AG09319 (cell line): ENCODE results near the gene PEAR1.

Experiments
- DNase-seq: peaks from one replicate; pipeline ENCODE4 v3.0.0-alpha.2; 2010; ENCODE audit warnings: low read depth; ENCODE audit errors: extremely low read depth
- TF ChIP-seq, protein P1 (sequence below): IDR thresholded peaks from 2 replicates; pipeline ENCODE4 v1.5.1; 2011; ENCODE audit warnings: low read depth, mild to moderate bottlenecking, inconsistent platforms, low read length, moderate library complexity

Gene PEAR1

GRCh38 chr1:156876281-156876680 is 17.2 kb upstream of the PEAR1 start:
- no peak for DNase-seq
- TF ChIP-seq, protein P1, sequence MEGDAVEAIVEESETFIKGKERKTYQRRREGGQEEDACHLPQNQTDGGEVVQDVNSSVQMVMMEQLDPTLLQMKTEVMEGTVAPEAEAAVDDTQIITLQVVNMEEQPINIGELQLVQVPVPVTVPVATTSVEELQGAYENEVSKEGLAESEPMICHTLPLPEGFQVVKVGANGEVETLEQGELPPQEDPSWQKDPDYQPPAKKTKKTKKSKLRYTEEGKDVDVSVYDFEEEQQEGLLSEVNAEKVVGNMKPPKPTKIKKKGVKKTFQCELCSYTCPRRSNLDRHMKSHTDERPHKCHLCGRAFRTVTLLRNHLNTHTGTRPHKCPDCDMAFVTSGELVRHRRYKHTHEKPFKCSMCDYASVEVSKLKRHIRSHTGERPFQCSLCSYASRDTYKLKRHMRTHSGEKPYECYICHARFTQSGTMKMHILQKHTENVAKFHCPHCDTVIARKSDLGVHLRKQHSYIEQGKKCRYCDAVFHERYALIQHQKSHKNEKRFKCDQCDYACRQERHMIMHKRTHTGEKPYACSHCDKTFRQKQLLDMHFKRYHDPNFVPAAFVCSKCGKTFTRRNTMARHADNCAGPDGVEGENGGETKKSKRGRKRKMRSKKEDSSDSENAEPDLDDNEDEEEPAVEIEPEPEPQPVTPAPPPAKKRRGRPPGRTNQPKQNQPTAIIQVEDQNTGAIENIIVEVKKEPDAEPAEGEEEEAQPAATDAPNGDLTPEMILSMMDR: no peak

DNA sequence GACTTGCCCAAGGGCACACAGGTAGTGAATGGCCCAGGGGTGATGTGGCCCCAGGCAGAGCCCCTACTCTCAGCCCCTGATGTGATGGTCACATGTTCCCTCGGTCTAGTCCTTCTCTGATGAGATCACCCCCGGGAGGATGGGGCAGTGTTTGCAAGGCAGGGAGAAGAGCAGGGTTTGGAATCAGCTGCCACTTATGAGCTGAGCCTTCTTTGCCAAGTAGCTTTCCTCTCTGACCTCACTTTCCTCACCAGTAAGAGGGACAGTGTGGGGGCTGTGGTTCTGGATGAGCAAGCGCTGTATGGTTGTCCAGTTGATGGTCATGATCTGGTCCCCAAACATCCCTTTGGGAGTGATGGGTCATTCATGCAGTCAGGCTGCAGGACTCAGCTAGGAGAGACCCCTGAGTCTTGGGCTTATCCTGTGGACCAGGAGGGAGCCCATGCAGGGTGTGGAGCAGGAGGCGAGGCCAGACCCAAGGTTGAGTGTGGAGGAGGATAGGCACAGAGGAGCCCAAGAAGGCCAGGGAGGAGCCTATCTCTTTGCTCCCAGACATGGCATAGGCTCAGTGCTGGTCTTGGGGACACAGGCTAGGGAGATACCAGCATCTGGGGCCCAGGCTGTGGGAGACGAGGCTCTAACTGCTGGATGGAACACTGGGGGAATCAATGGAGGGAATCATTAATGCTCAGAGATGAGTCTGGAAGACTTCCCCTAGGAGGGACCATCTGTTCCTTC is 15.9 kb upstream of the PEAR1 start:
- DNase-seq: no peak
- TF ChIP-seq, protein P1: no peak

GRCh38 chr1:156879876-156880275 is 13.6 kb upstream of the PEAR1 start:
- no peak for DNase-seq
- TF ChIP-seq, protein P1: no peak

DNA sequence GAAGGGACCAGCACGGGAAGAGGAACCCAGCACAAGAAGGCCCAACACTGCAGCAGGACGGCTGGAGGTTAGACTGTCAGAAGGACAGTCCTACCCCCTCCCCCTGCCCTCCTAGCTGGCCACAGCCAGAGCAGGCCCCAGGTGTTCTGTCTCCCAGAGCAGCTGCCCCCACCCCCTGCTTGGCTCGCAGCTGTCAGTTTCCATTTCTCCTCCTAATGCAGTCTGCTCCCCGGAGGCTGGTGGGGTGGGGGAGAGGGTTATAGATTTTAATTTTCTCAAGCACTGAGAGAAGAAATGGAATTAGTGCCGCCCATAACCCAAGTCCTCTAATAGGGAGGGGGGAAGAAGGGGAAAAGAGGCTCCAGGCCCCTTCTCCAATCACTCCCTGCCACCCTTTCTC is 13.0 kb upstream of the PEAR1 start:
- TF ChIP-seq, protein P1: no peak
- DNase-seq: no peak

- TF ChIP-seq, protein P1: no peak
- DNase-seq: no peak
These were observed 12.4 kb upstream of the PEAR1 start for GRCh38 chr1:156881101-156881500.

DNA sequence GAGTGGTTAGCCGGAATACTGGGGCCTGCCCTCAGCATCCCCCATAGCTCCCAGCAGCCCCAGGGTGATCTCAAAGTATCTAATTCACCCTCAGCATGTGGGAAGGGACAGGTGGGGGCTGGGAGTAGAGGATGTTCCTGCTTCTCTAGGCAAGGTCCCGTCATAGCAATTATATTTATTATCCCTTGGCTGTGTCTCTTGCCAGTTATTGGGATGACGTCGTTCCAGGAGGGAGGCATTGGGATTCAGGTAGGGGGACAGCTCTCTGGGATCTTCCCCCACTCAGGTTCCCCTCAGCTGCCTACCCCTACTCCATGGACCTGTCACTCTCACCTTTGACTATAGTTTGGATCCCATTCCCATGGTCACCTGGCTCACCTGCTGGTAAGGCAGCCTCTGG is 11.9 kb upstream of the PEAR1 start:
- TF ChIP-seq, protein P1: no peak
- no peak for DNase-seq

DNA sequence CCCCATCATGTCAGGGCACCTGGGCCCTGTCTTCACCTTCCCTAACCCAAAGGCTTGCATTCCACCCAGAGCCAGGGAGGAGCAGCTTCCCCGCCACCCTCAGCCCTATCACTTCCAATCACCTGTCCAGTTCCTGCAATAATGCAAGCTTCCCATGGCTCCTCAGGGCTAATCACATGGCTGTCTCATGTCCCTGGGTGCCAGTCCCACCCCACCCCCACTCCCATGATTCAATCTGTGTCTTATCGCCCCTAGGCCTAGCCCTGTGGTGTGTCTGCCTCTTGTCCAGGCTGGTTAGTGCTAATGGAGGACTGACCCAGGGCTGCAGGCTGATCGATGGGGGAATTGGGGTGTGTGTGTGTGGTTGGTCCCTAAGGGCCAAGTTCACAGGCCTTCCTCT is 11.0 kb upstream of the PEAR1 start:
- DNase-seq: no peak
- TF ChIP-seq, protein P1: no peak
